Prostate gland (tissue), 2 donors: ENCODE data around the gene CSF2. TPM values are rescaled to one million over a fixed set of nuclear protein-coding genes. Genes with fewer than 3 reads are reported as not detected.

Source experiments
- DNase-seq: peaks from one replicate; pipeline ENCODE4 v3.0.0-alpha.2; 2019; ENCODE audit warnings: low spot score
- H3K27ac ChIP-seq, 2 donors: fragments of 200-600 bp; sonication (generic); 2 replicates each; pipeline ENCODE4 v1.5.1; 2017 to 2019
- H3K27me3 ChIP-seq: fragments of 200-600 bp; sonication (generic); replicated peaks from 2 replicates; pipeline ENCODE4 v1.5.1; 2019; ENCODE audit not compliant: insufficient read depth
- H3K36me3 ChIP-seq, 2 donors: fragments of 200-600 bp; sonication (generic); 1 replicate in 1 of 2; 2 replicates in 1 of 2; pipeline versions ENCODE4 v1.5.1 to v1.8.1; 2017 to 2019
- H3K4me1 ChIP-seq: fragments of 200-600 bp; sonication (generic); replicated peaks from 2 replicates; pipeline ENCODE4 v1.5.1; 2019
- H3K4me3 ChIP-seq, 2 donors: fragments of 200-600 bp; sonication (generic); 2 replicates each; pipeline ENCODE4 v1.5.1; 2017 to 2019
- H3K9me3 ChIP-seq: fragments of 200-600 bp; sonication (generic); 2 replicates; pipeline ENCODE4 v1.5.1; 2017
- CTCF ChIP-seq, 4 experiments: fragments of 200-600 bp in 2 of 4; fragments of 450-650 bp in 2 of 4; sonication (generic) in 2 of 4; IDR thresholded peaks; 1 replicate in 3 of 4; 2 replicates in 1 of 4; pipeline ENCODE4 v1.5.1; 2016 to 2019; ENCODE audit warnings: antibody characterized with exemption in 4 of 4, mild to moderate bottlenecking in 2 of 4, moderate library complexity in 2 of 4
- POLR2A ChIP-seq: fragments of 450-650 bp; IDR thresholded peaks from one replicate; pipeline ENCODE4 v1.6.1; 2016; ENCODE audit warnings: antibody characterized with exemption, mild to moderate bottlenecking
- POLR2AphosphoS5 ChIP-seq: sonication (generic); formaldehyde crosslinking; IDR thresholded peaks from one replicate; pipeline ENCODE4 v1.6.1; 2017; ENCODE audit warnings: antibody characterized with exemption
- WGBS: methylation state at CpG from one replicate; pipeline ENCODE4 v1.1.5; 2018; 5-methylcytosine and 5-hydroxymethylcytosine counted together
- intact Hi-C: fragments of 100-400 bp; cut with DNase I; formaldehyde crosslinking; loops from one replicate; pipeline ENCODE4 v1.14.2; 2022
- total RNA-seq, 2 donors: library from RNA; depleted of rRNA; stranded (reverse); fragments of >200 nt; gene quantifications; one replicate each; pipeline ENCODE4 v1.1.0, GENCODE V29; 2016

The CSF2 gene
- total RNA-seq, 2 donors from 2014 or later = not detected

- Histone ChIP-seq H3K4me1 (no peaks in the 10 kb centered on the region), H3K27me3 (no peaks in the 10 kb centered on the region), H3K36me3 (no peaks in the 10 kb centered on the region), H3K27ac (no peak overlapping the region), H3K4me3 (no peak overlapping the region), H3K9me3 (no peaks in the 10 kb centered on the region)
- no peak for DNase-seq
- intact Hi-C loops = no loop called here
- 87% methylated on average over 13 of the region's 13 CpGs for WGBS
- TF ChIP-seq POLR2AphosphoS5 = no peak
- TF ChIP-seq POLR2A = no peak
These were observed 5.4 kb upstream of the CSF2 start for GRCh38 chr5:132067941-132068808.

- intact Hi-C loops = no loop called here
- no peak overlapping the region for H3K4me3 ChIP-seq
- no peak for DNase-seq
- WGBS = 93% methylated on average over 10 of the region's 10 CpGs
- no peaks in the 10 kb centered on the region for H3K27me3 ChIP-seq
- H3K36me3 ChIP-seq = no peaks in the 10 kb centered on the region
- H3K9me3 ChIP-seq = no peaks in the 10 kb centered on the region
- H3K4me1 ChIP-seq = no peaks in the 10 kb centered on the region
- H3K27ac ChIP-seq = no peak overlapping the region
- no peak for TF ChIP-seq CTCF (IDR thresholded peaks at IDR 0.05)
- TF ChIP-seq POLR2AphosphoS5 = no peak
- no peak for TF ChIP-seq POLR2A
These were observed 4.0 kb upstream of the CSF2 start for GRCh38 chr5:132069561-132069960.

GRCh38 chr5:132069994-132070393 lies 3.6 kb upstream of the CSF2 start:
- Histone ChIP-seq H3K4me3 (no peak overlapping the region), H3K36me3 (no peaks in the 10 kb centered on the region), H3K4me1 (no peaks in the 10 kb centered on the region), H3K9me3 (no peaks in the 10 kb centered on the region), H3K27me3 (no peaks in the 10 kb centered on the region), H3K27ac (no peak overlapping the region)
- WGBS = 89% methylated on average over 3 of the region's 3 CpGs
- intact Hi-C loops = no loop called here
- TF ChIP-seq CTCF (IDR thresholded peaks at IDR 0.05) = no peak
- no peak for TF ChIP-seq POLR2A
- no peak for TF ChIP-seq POLR2AphosphoS5
- DNase-seq = no peak

- Histone ChIP-seq H3K27ac (no peak overlapping the region), H3K27me3 (no peaks in the 10 kb centered on the region), H3K4me3 (no peak overlapping the region), H3K4me1 (no peaks in the 10 kb centered on the region), H3K36me3 (no peaks in the 10 kb centered on the region), H3K9me3 (no peaks in the 10 kb centered on the region)
- no peak for DNase-seq
- intact Hi-C loops = no loop called here
- TF ChIP-seq CTCF (IDR thresholded peaks at IDR 0.05) (no peak), POLR2A (no peak), POLR2AphosphoS5 (no peak)
- 83% methylated on average over 9 of the region's 13 CpGs for WGBS
These were observed 2.9 kb upstream of the CSF2 start for GRCh38 chr5:132070460-132071337.

- intact Hi-C loops = no loop called here
- Histone ChIP-seq H3K4me1 (no peaks in the 10 kb centered on the region), H3K27ac (no peak overlapping the region), H3K9me3 (no peaks in the 10 kb centered on the region), H3K36me3 (no peaks in the 10 kb centered on the region), H3K27me3 (no peaks in the 10 kb centered on the region), H3K4me3 (no peak overlapping the region)
- TF ChIP-seq POLR2A = no peak
- DNase-seq = no peak
- WGBS = 79% methylated on average over 2 of the region's 2 CpGs
These were observed 2.3 kb upstream of the CSF2 start for GRCh38 chr5:132071338-132071707.
